BLaER1 treated with 17β-estradiol and CSF1 and Interleukin-3, amounts not matched to agents 10 nM and 100 nM (cell line): ENCODE data around the gene CPNE6.

Source experiments
- H3K27ac ChIP-seq, 11 experiments: shearing (Covaris generic); formaldehyde crosslinking; 2 replicates each; pipeline ENCODE4 v1.8.1; 2022
- H3K27me3 ChIP-seq, 11 experiments: shearing (Covaris generic); formaldehyde crosslinking; 2 replicates each; pipeline ENCODE4 v1.8.1; 2022
- H3K36me3 ChIP-seq, 11 experiments: shearing (Covaris generic); formaldehyde crosslinking; 2 replicates each; pipeline ENCODE4 v1.8.1; 2022
- H3K4me1 ChIP-seq, 10 experiments: shearing (Covaris generic); formaldehyde crosslinking; 2 replicates each; pipeline ENCODE4 v1.8.1; 2022
- H3K4me2 ChIP-seq, 11 experiments: shearing (Covaris generic); formaldehyde crosslinking; 2 replicates each; pipeline ENCODE4 v1.8.1; 2022
- H3K4me3 ChIP-seq, 10 experiments: shearing (Covaris generic); formaldehyde crosslinking; 2 replicates each; pipeline ENCODE4 v1.8.1; 2022
- H3K9ac ChIP-seq, 11 experiments: shearing (Covaris generic); formaldehyde crosslinking; 2 replicates each; pipeline ENCODE4 v1.8.1; 2022
- H3K9me3 ChIP-seq, 11 experiments: shearing (Covaris generic); formaldehyde crosslinking; replicated peaks in 1 of 11; 2 replicates each; pipeline ENCODE4 v1.8.1; 2022
- H4K20me1 ChIP-seq, 11 experiments: shearing (Covaris generic); formaldehyde crosslinking; 2 replicates each; pipeline ENCODE4 v1.8.1; 2022
- Cebpa-rat ChIP-seq, 11 experiments: shearing (Covaris generic); IDR thresholded peaks; 2 replicates each; pipeline ENCODE4 v1.8.1; 2022

CPNE6 gene

GRCh38 chr14:24093207-24093900, 22.0 kb downstream of the CPNE6 start:
- Histone ChIP-seq H3K4me1 (peaks cover 41 to 57% (median 48%) of the 10 kb centered on the region in 10 experiments), H4K20me1 (peaks cover 0 to 28% (median 0%) of the 10 kb centered on the region in 11 experiments; a peak in 7 of 22 replicates), H3K4me3 (peak overlapping the region in 9 of 10 experiments; percentile 73 to 97 (median 87); a peak in 17 of 20 replicates), H3K27me3 (no peaks in the 10 kb centered on the region), H3K36me3 (peaks cover 16 to 27% (median 22%) of the 10 kb centered on the region in 11 experiments), H3K9ac (peak overlapping the region; percentile 65 to 100 (median 97); a peak in 21 of 22 replicates), H3K27ac (peak overlapping the region; percentile 94 to 100 (median 98); a peak in 21 of 22 replicates), H3K9me3 (no peaks in the 10 kb centered on the region), H3K4me2 (peak overlapping the region; percentile 72 to 94 (median 90))
- no peak for TF ChIP-seq Cebpa-rat (IDR thresholded peaks at IDR 0.05)

DNA sequence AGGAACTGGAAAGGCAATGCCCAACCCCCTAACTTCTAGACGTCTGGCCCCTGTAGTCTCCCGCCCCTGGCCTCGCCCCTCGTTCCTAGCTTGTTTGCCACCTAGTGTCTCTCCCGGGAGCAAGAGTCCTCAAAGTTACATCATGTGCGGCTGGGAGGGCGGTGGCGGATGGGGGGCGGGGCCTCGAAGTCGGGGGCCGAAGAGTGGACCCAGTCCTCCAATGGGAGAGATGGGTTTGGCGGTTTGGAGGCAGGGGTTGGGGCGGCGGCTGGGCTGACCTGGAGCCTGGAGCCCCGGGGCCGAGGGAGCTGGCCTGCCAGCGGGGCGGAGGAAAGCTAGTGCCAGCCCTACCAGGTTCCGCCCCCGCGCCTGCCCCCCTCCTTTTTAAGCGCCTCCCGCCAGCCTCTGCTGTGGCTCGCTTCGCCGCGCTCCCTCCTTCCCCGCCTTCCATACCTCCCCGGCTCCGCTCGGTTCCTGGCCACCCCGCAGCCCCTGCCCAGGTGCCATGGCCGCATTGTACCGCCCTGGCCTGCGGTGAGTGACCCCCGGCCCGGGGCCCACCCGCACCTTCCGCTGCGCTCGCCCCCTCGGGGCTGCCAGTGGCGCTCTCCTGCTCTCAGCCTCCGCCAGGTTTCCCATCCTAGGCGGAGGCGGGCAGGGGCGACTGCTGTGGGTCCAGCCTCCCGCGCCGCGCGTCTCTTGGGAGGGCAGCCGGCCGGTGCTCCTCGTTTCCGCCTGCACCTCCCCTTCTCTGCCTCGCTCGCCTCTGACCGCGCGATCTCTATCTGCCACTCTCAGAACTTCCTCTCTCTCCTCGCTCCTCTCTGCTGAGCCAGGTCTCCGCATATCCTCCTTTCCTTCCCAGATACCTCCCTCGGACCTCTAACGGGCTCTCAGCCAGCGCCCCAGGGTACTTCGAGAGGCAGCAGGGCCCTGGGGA, 22.8 kb downstream of the CPNE6 start, which contains the start of gene PCK2:
TSS of gene PCK2 (plus strand) at position 411 of the 940 bp plus-strand sequence. CDS start at position 506, 95 bp downstream.
- peak within 1 kb of the TSS; percentile 79 to 94 (median 91) for H3K4me2 ChIP-seq
- 0 out of 22 replicates have a peak, but pooled peaks of 1 of the 11 experiments have one; percentile 28 for TF ChIP-seq Cebpa-rat (IDR thresholded peaks at IDR 0.05)
- H3K9ac ChIP-seq: peak within 1 kb of the TSS; percentile 91 to 100 (median 97)
- H3K9me3 ChIP-seq: no peaks in the 10 kb centered on the region
- peak within 1 kb of the TSS; percentile 73 to 97 (median 87) for H3K4me3 ChIP-seq
- H3K27ac ChIP-seq: peak within 1 kb of the TSS; percentile 94 to 100 (median 98)
- H3K4me1 ChIP-seq: peaks cover 41 to 62% (median 49%) of the 10 kb centered on the region in 10 experiments
- H3K27me3 ChIP-seq: no peaks in the 10 kb centered on the region
- peaks cover 24 to 36% (median 30%) of the 10 kb centered on the region in 11 experiments for H3K36me3 ChIP-seq
- peaks cover 0 to 36% (median 4%) of the 10 kb centered on the region in 11 experiments; a peak in 9 of 22 replicates for H4K20me1 ChIP-seq

GRCh38 chr14:24094841-24095270, 23.5 kb downstream of the CPNE6 start:
- Histone ChIP-seq H3K9me3 (no peaks in the 10 kb centered on the region), H3K36me3 (peaks cover 31 to 42% (median 37%) of the 10 kb centered on the region in 11 experiments), H3K27me3 (no peaks in the 10 kb centered on the region), H3K4me1 (peaks cover 41 to 68% (median 52%) of the 10 kb centered on the region in 10 experiments), H3K27ac (peak overlapping the region; percentile 94 to 100 (median 98)), H4K20me1 (peaks cover 0 to 43% (median 5%) of the 10 kb centered on the region in 11 experiments; a peak in 9 of 22 replicates), H3K9ac (peak overlapping the region; percentile 91 to 100 (median 97)), H3K4me2 (peak overlapping the region; percentile 79 to 94 (median 91)), H3K4me3 (peak overlapping the region; percentile 73 to 97 (median 87))
- TF ChIP-seq Cebpa-rat (IDR thresholded peaks at IDR 0.05): no peak

DNA sequence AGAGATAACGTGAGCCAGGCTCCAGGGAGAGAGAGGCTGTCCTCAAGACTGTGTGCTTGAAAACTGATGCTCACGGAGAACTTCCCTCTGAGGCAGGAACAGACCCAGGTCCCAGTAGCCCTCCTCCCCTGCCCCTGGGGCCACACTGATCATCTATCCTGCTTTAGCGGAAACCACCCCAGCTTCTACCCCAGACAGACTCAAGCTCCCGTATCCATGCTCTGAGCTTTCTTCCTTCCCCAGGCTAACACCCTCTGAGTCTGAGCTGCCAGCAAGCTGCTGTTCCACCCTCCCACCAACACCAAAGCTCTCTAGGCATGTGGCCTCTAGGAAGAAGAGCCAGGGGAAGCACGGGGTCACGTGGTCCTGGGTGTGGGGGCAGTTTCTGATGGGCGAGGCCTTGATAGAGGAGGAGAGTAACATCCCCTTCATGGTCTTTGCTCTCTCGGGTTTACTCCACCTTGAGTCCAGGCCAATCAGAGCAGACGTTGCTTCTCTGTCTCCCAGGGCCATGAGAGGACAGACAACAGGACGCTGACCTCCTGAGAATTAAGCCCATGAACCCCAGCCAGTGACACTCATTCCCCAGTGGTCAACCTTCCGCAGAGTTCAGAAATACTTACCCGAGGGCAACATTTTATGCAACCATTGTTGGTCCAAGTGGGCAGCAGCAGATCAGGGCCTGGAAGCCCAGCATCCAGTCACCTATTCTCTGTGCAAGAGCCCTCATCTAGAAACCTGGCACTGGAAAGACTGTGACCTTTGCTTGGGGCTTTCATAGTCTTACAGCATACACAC, 24.1 kb downstream of the CPNE6 start:
- H3K9ac ChIP-seq: peak overlapping the region; percentile 91 to 100 (median 97)
- peaks cover 38 to 70% (median 51%) of the 10 kb centered on the region in 10 experiments for H3K4me1 ChIP-seq
- peaks cover 0 to 49% (median 5%) of the 10 kb centered on the region in 11 experiments; a peak in 9 of 22 replicates for H4K20me1 ChIP-seq
- H3K36me3 ChIP-seq: peaks cover 37 to 48% (median 43%) of the 10 kb centered on the region in 11 experiments
- peak overlapping the region; percentile 73 to 97 (median 87) for H3K4me3 ChIP-seq
- peak overlapping the region; percentile 79 to 94 (median 91) for H3K4me2 ChIP-seq
- H3K27me3 ChIP-seq: no peaks in the 10 kb centered on the region
- TF ChIP-seq Cebpa-rat (IDR thresholded peaks at IDR 0.05): no peak
- H3K27ac ChIP-seq: peak overlapping the region; percentile 94 to 100 (median 98)
- no peaks in the 10 kb centered on the region for H3K9me3 ChIP-seq

DNA sequence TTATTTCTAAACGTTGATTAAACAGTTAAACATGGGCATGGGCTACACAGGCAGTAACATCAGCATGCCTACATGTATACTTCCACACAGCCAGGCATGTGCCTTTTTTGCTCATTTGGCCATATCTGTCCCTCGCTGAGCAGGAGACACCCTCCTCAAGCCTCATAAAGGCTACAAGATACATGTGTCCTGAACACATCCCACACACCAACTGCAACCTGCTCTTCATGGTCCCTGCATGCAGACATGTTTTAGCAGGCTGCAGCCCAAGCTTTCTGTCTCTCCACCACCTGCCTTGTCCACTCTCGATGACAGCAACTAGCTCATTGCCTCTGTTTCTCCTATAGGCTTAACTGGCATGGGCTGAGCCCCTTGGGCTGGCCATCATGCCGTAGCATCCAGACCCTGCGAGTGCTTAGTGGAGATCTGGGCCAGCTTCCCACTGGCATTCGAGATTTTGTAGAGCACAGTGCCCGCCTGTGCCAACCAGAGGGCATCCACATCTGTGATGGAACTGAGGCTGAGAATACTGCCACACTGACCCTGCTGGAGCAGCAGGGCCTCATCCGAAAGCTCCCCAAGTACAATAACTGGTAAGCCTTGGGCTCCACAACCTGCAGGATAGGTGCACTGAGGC, 25.3 kb downstream of the CPNE6 start:
- Histone ChIP-seq H3K36me3 (peaks cover 49 to 60% (median 55%) of the 10 kb centered on the region in 11 experiments), H3K9ac (peak overlapping the region in 1 of 11 experiments; percentile 8; a peak in 1 of 22 replicates), H3K27ac (0 out of 22 replicates have a peak overlapping the region, but pooled peaks of 1 of the 11 experiments have one; percentile 99), H3K4me2 (peak overlapping the region; percentile 79 to 94 (median 91)), H3K4me1 (peaks cover 32 to 59% (median 45%) of the 10 kb centered on the region in 10 experiments), H4K20me1 (peaks cover 0 to 61% (median 5%) of the 10 kb centered on the region in 11 experiments; a peak in 9 of 22 replicates), H3K9me3 (no peaks in the 10 kb centered on the region), H3K27me3 (no peaks in the 10 kb centered on the region), H3K4me3 (no peak overlapping the region)
- no peak for TF ChIP-seq Cebpa-rat (IDR thresholded peaks at IDR 0.05)

DNA sequence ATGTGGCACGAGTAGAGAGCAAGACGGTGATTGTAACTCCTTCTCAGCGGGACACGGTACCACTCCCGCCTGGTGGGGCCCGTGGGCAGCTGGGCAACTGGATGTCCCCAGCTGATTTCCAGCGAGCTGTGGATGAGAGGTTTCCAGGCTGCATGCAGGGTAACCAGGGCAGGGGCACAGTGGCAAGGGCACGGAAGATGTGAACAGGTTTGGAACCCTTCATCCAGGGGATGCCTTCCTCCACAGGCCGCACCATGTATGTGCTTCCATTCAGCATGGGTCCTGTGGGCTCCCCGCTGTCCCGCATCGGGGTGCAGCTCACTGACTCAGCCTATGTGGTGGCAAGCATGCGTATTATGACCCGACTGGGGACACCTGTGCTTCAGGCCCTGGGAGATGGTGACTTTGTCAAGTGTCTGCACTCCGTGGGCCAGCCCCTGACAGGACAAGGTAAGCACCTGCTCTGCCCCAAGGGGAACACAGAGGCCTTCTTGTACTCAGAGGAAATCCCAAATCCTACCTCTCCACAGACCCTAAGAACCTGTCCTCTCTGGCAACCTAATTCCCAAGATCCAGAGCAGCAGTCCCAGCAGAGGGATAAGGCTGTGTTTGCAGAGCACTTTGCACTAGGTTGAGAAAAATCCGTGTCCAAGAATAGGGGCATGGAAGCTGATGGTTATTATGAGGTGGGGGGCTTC, 27.0 kb downstream of the CPNE6 start:
- Histone ChIP-seq H3K9ac (peak overlapping the region in 2 of 11 experiments; percentile 14 to 16; a peak in 4 of 22 replicates), H3K4me1 (peaks cover 21 to 42% (median 29%) of the 10 kb centered on the region in 10 experiments), H3K27ac (no peak overlapping the region), H3K4me2 (no peak overlapping the region), H4K20me1 (peaks cover 0 to 73% (median 5%) of the 10 kb centered on the region in 11 experiments; a peak in 9 of 22 replicates), H3K9me3 (peaks cover 0 to 14% (median 6%) of the 10 kb centered on the region in 11 experiments; a peak in 16 of 22 replicates), H3K36me3 (peaks cover 66 to 78% (median 72%) of the 10 kb centered on the region in 11 experiments), H3K27me3 (no peaks in the 10 kb centered on the region), H3K4me3 (no peak overlapping the region)
- TF ChIP-seq Cebpa-rat (IDR thresholded peaks at IDR 0.05): no peak
